Cardiac atrium fibroblast (primary cell): ENCODE measurements around the gene PGBD4. TPM values are rescaled to one million over a fixed set of nuclear protein-coding genes. Genes with fewer than 3 reads are reported as not detected.

Source experiments
- total RNA-seq: library from RNA; depleted of rRNA; stranded (reverse); fragments of >200 nt; gene quantifications from 2 replicates; pipeline ENCODE4 v1.2.3, GENCODE V29; 2015

The PGBD4 gene
- 1.4 and 1.9 TPM in 2 replicates for total RNA-seq

GRCh38 chr15:34101366-34102174 is at the start of gene PGBD4, which contains the start of gene EMC7:
Gene PGBD4 (plus strand): TSS chr15:34102083. CDS start chr15:34102532, 449 bp downstream.
Gene EMC7 (minus strand): TSS chr15:34101862. CDS start chr15:34101839, 23 bp downstream.

Other genes starting within 250 kb of the PGBD4 start
- not detected in 2 replicates for gene CHRM5, start 133.6 kb upstream of the PGBD4 start, total RNA-seq
- 24.9 and 31.1 TPM in 2 replicates for gene AVEN, start 62.9 kb upstream of the PGBD4 start, total RNA-seq
- 43.0 and 68.5 TPM in 2 replicates for gene EMC7, start 221 bp upstream of the PGBD4 start, total RNA-seq
- gene KATNBL1, start 108.0 kb downstream of the PGBD4 start, total RNA-seq: 33.2 and 36.0 TPM in 2 replicates
- 166 and 184 TPM in 2 replicates for gene EMC4, start 122.9 kb downstream of the PGBD4 start, total RNA-seq
- gene SLC12A6, start 235.7 kb downstream of the PGBD4 start, total RNA-seq: 7.8 and 9.9 TPM in 2 replicates
- 227 and 279 TPM in 2 replicates for gene NOP10, start 241.1 kb downstream of the PGBD4 start, total RNA-seq
- not detected in 2 replicates for gene NUTM1, start 241.2 kb downstream of the PGBD4 start, total RNA-seq